Measurements from ENCODE around the gene SUPT3H.
"Not testable (repeated sequence)": the region's sequence is repeated elsewhere in the genome, so short reads cannot be mapped to it uniquely, and the experiment has no call there.

Gene SUPT3H

DNA sequence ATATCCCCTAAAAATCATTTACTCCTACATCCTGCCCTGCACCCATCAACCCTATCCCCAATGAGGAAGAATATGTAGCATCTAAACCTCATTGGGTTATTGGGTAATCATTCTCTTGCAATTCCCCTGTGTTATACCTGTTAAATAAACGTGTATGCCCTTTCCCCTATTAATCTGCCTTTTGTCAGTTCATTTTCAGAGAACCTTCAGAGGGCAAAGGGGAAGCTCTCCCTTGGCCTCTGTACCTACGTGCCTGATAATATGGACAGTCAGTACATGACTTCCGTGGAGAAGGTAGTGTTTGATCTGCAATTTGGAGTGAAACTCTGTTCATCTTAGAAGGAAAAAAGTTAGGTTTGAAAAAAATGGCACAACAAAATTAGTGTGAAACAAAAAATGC is 223.1 kb downstream of the SUPT3H start:
- TF ChIP-seq POLR2A (IDR thresholded peaks at IDR 0.05; ENCODE audit: extremely low read depth, insufficient read length): no peak
- TF ChIP-seq MYC (IDR thresholded peaks at IDR 0.05; ENCODE audit: low read depth, low read length): no peak
- TF ChIP-seq, protein P1, sequence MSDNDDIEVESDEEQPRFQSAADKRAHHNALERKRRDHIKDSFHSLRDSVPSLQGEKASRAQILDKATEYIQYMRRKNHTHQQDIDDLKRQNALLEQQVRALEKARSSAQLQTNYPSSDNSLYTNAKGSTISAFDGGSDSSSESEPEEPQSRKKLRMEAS (IDR thresholded peaks at IDR 0.05; ENCODE audit: low read depth, low read length): no peak
- TF ChIP-seq, protein P2, sequence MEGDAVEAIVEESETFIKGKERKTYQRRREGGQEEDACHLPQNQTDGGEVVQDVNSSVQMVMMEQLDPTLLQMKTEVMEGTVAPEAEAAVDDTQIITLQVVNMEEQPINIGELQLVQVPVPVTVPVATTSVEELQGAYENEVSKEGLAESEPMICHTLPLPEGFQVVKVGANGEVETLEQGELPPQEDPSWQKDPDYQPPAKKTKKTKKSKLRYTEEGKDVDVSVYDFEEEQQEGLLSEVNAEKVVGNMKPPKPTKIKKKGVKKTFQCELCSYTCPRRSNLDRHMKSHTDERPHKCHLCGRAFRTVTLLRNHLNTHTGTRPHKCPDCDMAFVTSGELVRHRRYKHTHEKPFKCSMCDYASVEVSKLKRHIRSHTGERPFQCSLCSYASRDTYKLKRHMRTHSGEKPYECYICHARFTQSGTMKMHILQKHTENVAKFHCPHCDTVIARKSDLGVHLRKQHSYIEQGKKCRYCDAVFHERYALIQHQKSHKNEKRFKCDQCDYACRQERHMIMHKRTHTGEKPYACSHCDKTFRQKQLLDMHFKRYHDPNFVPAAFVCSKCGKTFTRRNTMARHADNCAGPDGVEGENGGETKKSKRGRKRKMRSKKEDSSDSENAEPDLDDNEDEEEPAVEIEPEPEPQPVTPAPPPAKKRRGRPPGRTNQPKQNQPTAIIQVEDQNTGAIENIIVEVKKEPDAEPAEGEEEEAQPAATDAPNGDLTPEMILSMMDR (IDR thresholded peaks at IDR 0.05; ENCODE audit: low read depth, low read length): no peak
- DNase-seq (ENCODE audit: low read depth): no peak
- no peak overlapping the region for H3K4me3 ChIP-seq (ENCODE audit: low read depth, low read length)

DNA sequence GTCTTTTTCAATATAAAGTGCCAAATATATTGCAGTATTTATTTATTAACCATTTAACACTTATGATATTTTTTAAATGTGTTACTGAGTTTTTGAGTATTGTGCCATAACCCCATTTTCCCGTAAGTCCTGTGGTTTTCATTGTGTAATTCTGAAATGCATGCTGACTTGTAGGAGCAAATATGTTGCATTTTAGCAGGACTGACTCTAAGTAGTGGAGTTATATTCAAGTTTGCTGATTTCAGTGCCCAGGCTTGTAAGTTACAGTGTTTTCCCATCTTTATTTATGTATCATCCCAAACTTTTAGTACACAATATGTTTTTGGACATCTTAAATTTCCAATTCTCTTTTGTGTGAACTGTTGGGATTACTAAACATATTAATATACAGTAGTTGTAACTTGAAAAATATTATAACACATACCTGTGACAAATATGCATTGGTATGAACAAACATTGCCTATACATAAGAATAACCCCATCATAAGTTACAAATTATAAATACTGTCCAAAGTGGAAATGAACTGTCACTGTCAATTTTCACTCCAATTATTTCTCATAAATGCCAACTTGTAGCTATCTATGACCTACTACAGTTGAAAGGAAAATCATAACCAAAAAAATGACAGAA is 228.9 kb downstream of the SUPT3H start:
- DNase-seq (ENCODE audit: low read depth): peak; percentile 28
- no peak for TF ChIP-seq POLR2A (IDR thresholded peaks at IDR 0.05; ENCODE audit: extremely low read depth, insufficient read length)
- TF ChIP-seq, protein P1 (IDR thresholded peaks at IDR 0.05; ENCODE audit: low read depth, low read length): no peak
- TF ChIP-seq, protein P2 (IDR thresholded peaks at IDR 0.05; ENCODE audit: low read depth, low read length): no peak
- TF ChIP-seq MYC (IDR thresholded peaks at IDR 0.05; ENCODE audit: low read depth, low read length): no peak
- H3K4me3 ChIP-seq (ENCODE audit: low read depth, low read length): no peak overlapping the region

DNA sequence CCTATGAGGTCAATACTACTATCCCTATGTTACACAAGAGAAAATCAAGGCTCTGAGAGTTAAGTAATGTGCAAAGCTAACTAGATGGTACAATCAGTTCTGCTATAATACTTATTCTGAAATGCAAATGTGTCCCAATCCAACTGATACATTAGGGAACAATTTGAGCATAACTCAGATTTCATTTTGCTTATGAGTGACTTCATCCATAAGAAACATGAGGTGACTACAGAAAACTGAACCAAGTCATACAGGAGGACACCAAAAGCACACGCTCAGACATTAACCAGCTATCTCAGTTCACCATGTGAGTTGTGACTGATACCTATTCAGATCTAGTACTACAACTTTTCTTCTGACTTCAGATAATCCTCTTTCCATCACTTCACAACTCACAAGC is 229.5 kb downstream of the SUPT3H start:
- H3K4me3 ChIP-seq (ENCODE audit: low read depth, low read length): no peak overlapping the region
- DNase-seq (ENCODE audit: low read depth): peak; percentile 7
- TF ChIP-seq POLR2A (IDR thresholded peaks at IDR 0.05; ENCODE audit: extremely low read depth, insufficient read length) (no peak), MYC (IDR thresholded peaks at IDR 0.05; ENCODE audit: low read depth, low read length) (no peak)
- TF ChIP-seq, protein P1 (IDR thresholded peaks at IDR 0.05; ENCODE audit: low read depth, low read length): no peak
- TF ChIP-seq, protein P2 (IDR thresholded peaks at IDR 0.05; ENCODE audit: low read depth, low read length): no peak

GRCh38 chr6:45145658-45146057 is 232.1 kb downstream of the SUPT3H start:
- H3K4me3 ChIP-seq (ENCODE audit: low read depth, low read length); DNase-seq (ENCODE audit: low read depth): not testable (repeated sequence)

DNA sequence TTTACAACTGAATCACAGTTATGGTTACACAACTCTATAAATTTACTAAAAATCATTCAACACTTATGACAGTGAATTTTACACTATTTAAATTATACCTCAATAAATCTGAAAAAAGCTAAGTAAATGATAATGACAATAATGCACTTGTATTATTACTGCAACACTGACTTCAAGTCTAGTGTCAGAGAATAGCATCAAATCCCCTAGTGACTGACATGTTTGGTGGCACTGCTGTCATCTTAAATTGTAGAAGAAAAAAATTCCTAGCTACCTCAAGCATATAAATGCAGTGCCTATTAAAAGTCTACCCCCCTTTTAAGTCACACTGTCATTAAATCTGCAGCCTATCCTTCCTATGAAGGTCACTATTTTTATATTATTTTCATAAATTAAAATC is 239.0 kb downstream of the SUPT3H start:
- TF ChIP-seq, protein P1 (IDR thresholded peaks at IDR 0.05; ENCODE audit: low read depth, low read length): no peak
- TF ChIP-seq, protein P2 (IDR thresholded peaks at IDR 0.05; ENCODE audit: low read depth, low read length): no peak
- no peak overlapping the region for H3K4me3 ChIP-seq (ENCODE audit: low read depth, low read length)
- DNase-seq (ENCODE audit: low read depth): no peak

DNA sequence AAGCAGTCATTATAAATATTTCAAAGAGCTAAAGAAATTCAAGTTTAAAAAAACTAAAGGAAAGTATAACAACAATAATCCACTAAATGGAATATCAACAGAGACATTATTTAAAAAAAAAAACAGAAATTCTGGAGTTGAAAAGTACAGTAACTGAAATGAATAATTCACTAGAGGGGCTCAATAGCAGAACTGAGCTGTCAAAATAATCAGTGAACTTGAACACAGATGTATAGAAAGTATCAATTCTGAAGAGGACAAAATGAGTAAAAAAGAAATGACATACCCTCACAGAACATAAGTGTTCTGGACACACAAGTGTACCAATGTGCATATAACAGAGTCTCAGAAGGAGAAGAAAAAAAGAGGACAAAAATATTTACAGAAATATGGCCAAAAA is 241.2 kb downstream of the SUPT3H start:
- no peak for DNase-seq (ENCODE audit: low read depth)
- TF ChIP-seq, protein P1 (IDR thresholded peaks at IDR 0.05; ENCODE audit: low read depth, low read length): no peak
- TF ChIP-seq POLR2A (IDR thresholded peaks at IDR 0.05; ENCODE audit: extremely low read depth, insufficient read length) (no peak), MYC (IDR thresholded peaks at IDR 0.05; ENCODE audit: low read depth, low read length) (no peak)
- TF ChIP-seq, protein P2 (IDR thresholded peaks at IDR 0.05; ENCODE audit: low read depth, low read length): no peak
- no peak overlapping the region for H3K4me3 ChIP-seq (ENCODE audit: low read depth, low read length)
